IMR-90 (cell line): ENCODE results near the gene ZNF580. TPM values are rescaled to one million over a fixed set of nuclear protein-coding genes. Genes with fewer than 3 reads are reported as not detected.

Experiments used
- ATAC-seq: fragments of 200-7000 bp; cut with Tn5 transposase; 2 replicates; pipeline ENCODE4 v1.9.1; 2020; ENCODE audit warnings: low read depth, mild to moderate bottlenecking, moderate library complexity
- BruUV-seq: library from RNA; stranded (reverse); fragments of 400-500 nt; replicated peaks from 2 replicates; lab custom pipeline; 2021; lab: Mats Ljungman, UMichigan
- CTCF ChIA-PET: fragments of 300-600 bp; formaldehyde crosslinking; extraction: SDS; loops from one replicate; lab custom pipeline; 2021; ENCODE audit warnings: antibody characterized with exemption; lab: Yijun Ruan, JAX
- POLR2A ChIA-PET: fragments of 300-600 bp; sonication (Branson Sonifier 250); formaldehyde crosslinking; loops from one replicate; lab custom pipeline; 2022; ENCODE audit warnings: antibody characterized with exemption; ENCODE audit not compliant: unreplicated experiment; lab: Charles Lee
- DNase-seq: peaks from one replicate; pipeline ENCODE4 v3.0.0; 2013
- H2AFZ ChIP-seq: replicated peaks from 2 replicates; pipeline ENCODE3; 2013; ENCODE audit warnings: low read length, mild to moderate bottlenecking; ENCODE audit not compliant: poor library complexity
- H2AK5ac ChIP-seq: 2 replicates; pipeline ENCODE4 v1.6.1; 2013; ENCODE audit warnings: low read depth, low read length, inconsistent platforms
- H2AK9ac ChIP-seq: replicated peaks from 2 replicates; pipeline ENCODE3; 2013; ENCODE audit warnings: mild to moderate bottlenecking, low read depth, low read length, moderate library complexity; ENCODE audit not compliant: poor library complexity
- H2BK120ac ChIP-seq: 2 replicates; pipeline ENCODE4 v1.6.1; 2013; ENCODE audit warnings: low read depth, low read length, inconsistent platforms
- H2BK15ac ChIP-seq: 3 replicates; pipeline ENCODE4 v1.6.1; 2013; ENCODE audit warnings: low read depth, low read length, inconsistent platforms
- H2BK20ac ChIP-seq: 2 replicates; pipeline ENCODE4 v1.6.1; 2013; ENCODE audit warnings: low read depth, mild to moderate bottlenecking, inconsistent platforms, low read length, moderate library complexity
- H2BK5ac ChIP-seq: 2 replicates; pipeline ENCODE4 v1.6.1; 2013; ENCODE audit warnings: mild to moderate bottlenecking, low read depth, low read length, inconsistent platforms; ENCODE audit not compliant: poor library complexity, severe bottlenecking
- H3K14ac ChIP-seq: replicated peaks from 2 replicates; pipeline ENCODE4 v1.6.1; 2013; ENCODE audit warnings: low read depth, low read length, inconsistent platforms
- H3K18ac ChIP-seq: 2 replicates; pipeline ENCODE4 v1.6.1; 2013; ENCODE audit warnings: low read depth, low read length, control low read depth
- H3K23ac ChIP-seq: 2 replicates; pipeline ENCODE4 v1.6.1; 2013; ENCODE audit warnings: low read depth, low read length, inconsistent platforms
- H3K27ac ChIP-seq: 2 replicates; pipeline ENCODE4 v1.5.1; 2013; ENCODE audit warnings: mild to moderate bottlenecking, control low read depth, low read length; ENCODE audit not compliant: insufficient read depth
- H3K27me3 ChIP-seq: 2 replicates; pipeline ENCODE4 v1.6.1; 2013; ENCODE audit warnings: low read length; ENCODE audit not compliant: control insufficient read depth, insufficient read depth
- H3K36me3 ChIP-seq: 2 replicates; pipeline ENCODE4 v1.6.1; 2013; ENCODE audit warnings: low read length, mixed read lengths; ENCODE audit not compliant: control insufficient read depth, insufficient read depth
- H3K4ac ChIP-seq: 2 replicates; pipeline ENCODE4 v1.6.1; 2013; ENCODE audit warnings: low read depth, low read length, inconsistent platforms
- H3K4me1 ChIP-seq: 2 replicates; pipeline ENCODE4 v1.6.1; 2013; ENCODE audit warnings: low read length, mixed read lengths; ENCODE audit not compliant: control insufficient read depth, insufficient read depth
- H3K4me2 ChIP-seq: 2 replicates; pipeline ENCODE4 v1.6.1; 2013; ENCODE audit warnings: low read depth, mild to moderate bottlenecking, control low read depth, low read length, moderate library complexity
- H3K4me3 ChIP-seq: 2 replicates; pipeline ENCODE4 v1.5.1; 2013; ENCODE audit warnings: low read depth, mild to moderate bottlenecking, control low read depth, low read length, moderate library complexity; ENCODE audit not compliant: insufficient read depth
- H3K56ac ChIP-seq: 2 replicates; pipeline ENCODE4 v1.6.1; 2013; ENCODE audit warnings: low read length, inconsistent platforms; ENCODE audit not compliant: insufficient read depth; ENCODE audit errors: extremely low read depth
- H3K79me1 ChIP-seq, 2 experiments: 2 replicates each; pipeline ENCODE4 v1.6.1; 2013; ENCODE audit warnings: low read length in 2 of 2, inconsistent platforms in 1 of 2, low read depth in 1 of 2
- H3K9ac ChIP-seq: 2 replicates; pipeline ENCODE4 v1.6.1; 2013; ENCODE audit warnings: low read depth, low read length, control low read depth
- H3K9me1 ChIP-seq: 2 replicates; pipeline ENCODE4 v1.6.1; 2013; ENCODE audit warnings: low read length, inconsistent platforms; ENCODE audit not compliant: insufficient read depth
- H3K9me3 ChIP-seq: 2 replicates; pipeline ENCODE4 v1.6.1; 2013; ENCODE audit warnings: low read length; ENCODE audit not compliant: control insufficient read depth, insufficient read depth
- H4K20me1 ChIP-seq: 2 replicates; pipeline ENCODE4 v1.6.1; 2013; ENCODE audit warnings: low read length, inconsistent platforms; ENCODE audit not compliant: insufficient read depth
- H4K5ac ChIP-seq: 2 replicates; pipeline ENCODE4 v1.6.1; 2013; ENCODE audit warnings: mild to moderate bottlenecking, low read depth, low read length, control low read depth
- H4K8ac ChIP-seq, 2 experiments: 2 replicates each; pipeline ENCODE4 v1.6.1; 2013; ENCODE audit warnings: low read depth in 2 of 2, low read length in 2 of 2, control low read depth in 1 of 2, inconsistent platforms in 1 of 2
- H4K91ac ChIP-seq: 2 replicates; pipeline ENCODE4 v1.6.1; 2013; ENCODE audit warnings: low read depth, low read length, inconsistent platforms; ENCODE audit not compliant: insufficient read depth
- BHLHE40 ChIP-seq: fragments of 150-350 bp; IDR thresholded peaks from 2 replicates; pipeline ENCODE4 v1.6.1; 2016; ENCODE audit warnings: mild to moderate bottlenecking, low read depth, low read length
- CEBPB ChIP-seq: IDR thresholded peaks from 2 replicates; pipeline ENCODE4 v1.6.1; 2012; ENCODE audit warnings: low read depth, low read length, improper control_type of control experiment
- CHD1 ChIP-seq: IDR thresholded peaks from 2 replicates; pipeline ENCODE4 v1.6.1; 2012; ENCODE audit warnings: low read depth, low read length, improper control_type of control experiment
- FOS ChIP-seq: fragments of 150-350 bp; IDR thresholded peaks from 2 replicates; pipeline ENCODE4 v1.6.1; 2016; ENCODE audit warnings: low read depth, low read length
- MAFK ChIP-seq: IDR thresholded peaks from 2 replicates; pipeline ENCODE4 v1.6.1; 2012; ENCODE audit warnings: low read depth, low read length, improper control_type of control experiment
- MAZ ChIP-seq: IDR thresholded peaks from 2 replicates; pipeline ENCODE4 v1.6.1; 2012; ENCODE audit warnings: low read depth, mild to moderate bottlenecking, low read length, improper control_type of control experiment, moderate library complexity, borderline replicate concordance
- MXI1 ChIP-seq: IDR thresholded peaks from 2 replicates; pipeline ENCODE4 v1.6.1; 2012; ENCODE audit warnings: low read depth, mild to moderate bottlenecking, low read length, moderate library complexity, borderline replicate concordance
- NFE2L2 ChIP-seq: fragments of 150-350 bp; IDR thresholded peaks from 2 replicates; pipeline ENCODE4 v1.6.1; 2016; ENCODE audit warnings: low read depth, mild to moderate bottlenecking, low read length
- POLR2A ChIP-seq: IDR thresholded peaks from 2 replicates; pipeline ENCODE4 v1.6.1; 2012; ENCODE audit warnings: mild to moderate bottlenecking, low read depth, low read length
- RAD21 ChIP-seq: IDR thresholded peaks from 2 replicates; pipeline ENCODE4 v1.6.1; 2012; ENCODE audit warnings: low read length, improper control_type of control experiment
- RCOR1 ChIP-seq: IDR thresholded peaks from 2 replicates; pipeline ENCODE4 v1.6.1; 2012; ENCODE audit warnings: mild to moderate bottlenecking, low read length, improper control_type of control experiment; ENCODE audit not compliant: insufficient replicate concordance
- RFX5 ChIP-seq: IDR thresholded peaks from 2 replicates; pipeline ENCODE4 v1.8.0; 2012; ENCODE audit warnings: low read depth, mild to moderate bottlenecking, low read length, moderate library complexity
- SMC3 ChIP-seq: fragments of 150-350 bp; IDR thresholded peaks from 2 replicates; pipeline ENCODE4 v1.6.1; 2016; ENCODE audit warnings: low read depth, mild to moderate bottlenecking, antibody characterized with exemption, low read length, moderate library complexity
- WGBS, 2 experiments: methylation state at CpG; one replicate each; pipeline versions ENCODE4 v1.1.5 to v1.1.7; 2013; ENCODE audit warnings: missing lambda C conversion rate in 2 of 2; ENCODE audit not compliant: insufficient read length in 1 of 2; ENCODE audit errors: extremely low coverage in 2 of 2; 5-methylcytosine and 5-hydroxymethylcytosine counted together
- dilution Hi-C: fragments of 300-500 bp; cut with HindIII; formaldehyde crosslinking; loops from one replicate; pipeline ENCODE4 v1.14.3; 2018; ENCODE audit warnings: low sequenced_read_pairs; ENCODE audit not compliant: unreplicated experiment
- in situ Hi-C: fragments of 300-500 bp; cut with MboI; formaldehyde crosslinking; loops from 3 replicates; pipeline ENCODE4 v1.14.3; 2019; ENCODE audit warnings: low sequenced_read_pairs, inconsistent platforms, mixed read lengths
- intact Hi-C: fragments of 100-400 bp; cut with micrococcal nuclease; formaldehyde crosslinking; loops from 2 replicates; pipeline ENCODE4 v1.10.0; 2022
- polyA plus RNA-seq, 3 experiments: library from polyadenylated mRNA; depleted of rRNA; stranded (reverse); fragments of >200 nt; gene quantifications; 2 replicates each; pipeline ENCODE4 v1.2.3, GENCODE V29; 2012; ENCODE audit warnings: low replicate concordance in 1 of 3
- total RNA-seq: library from RNA; depleted of rRNA; stranded (reverse); fragments of >200 nt; gene quantifications from 2 replicates; pipeline ENCODE4 v1.2.3, GENCODE V29; 2012
- TF ChIP-seq, protein P1 (sequence below): fragments of 150-350 bp; IDR thresholded peaks from 2 replicates; pipeline ENCODE4 v1.6.1; 2016; ENCODE audit warnings: low read depth, mild to moderate bottlenecking, low read length, moderate library complexity, borderline replicate concordance
- TF ChIP-seq, protein P2 (sequence below): fragments of 150-350 bp; IDR thresholded peaks from 2 replicates; pipeline ENCODE4 v1.6.1; 2017; ENCODE audit warnings: mild to moderate bottlenecking, antibody characterized with exemption, low read length, low read depth
- TF ChIP-seq, protein P3 (sequence below): conservative IDR thresholded peaks from 2 replicates; pipeline ENCODE4 v1.5.1; 2012; ENCODE audit warnings: mild to moderate bottlenecking, low read depth, low read length, improper control_type of control experiment

The ZNF580 gene
- total and polyA plus RNA-seq, 2 of the 4 experiments (the other 2 are of a cell fraction): 1.4 to 36.9 TPM

DNA sequence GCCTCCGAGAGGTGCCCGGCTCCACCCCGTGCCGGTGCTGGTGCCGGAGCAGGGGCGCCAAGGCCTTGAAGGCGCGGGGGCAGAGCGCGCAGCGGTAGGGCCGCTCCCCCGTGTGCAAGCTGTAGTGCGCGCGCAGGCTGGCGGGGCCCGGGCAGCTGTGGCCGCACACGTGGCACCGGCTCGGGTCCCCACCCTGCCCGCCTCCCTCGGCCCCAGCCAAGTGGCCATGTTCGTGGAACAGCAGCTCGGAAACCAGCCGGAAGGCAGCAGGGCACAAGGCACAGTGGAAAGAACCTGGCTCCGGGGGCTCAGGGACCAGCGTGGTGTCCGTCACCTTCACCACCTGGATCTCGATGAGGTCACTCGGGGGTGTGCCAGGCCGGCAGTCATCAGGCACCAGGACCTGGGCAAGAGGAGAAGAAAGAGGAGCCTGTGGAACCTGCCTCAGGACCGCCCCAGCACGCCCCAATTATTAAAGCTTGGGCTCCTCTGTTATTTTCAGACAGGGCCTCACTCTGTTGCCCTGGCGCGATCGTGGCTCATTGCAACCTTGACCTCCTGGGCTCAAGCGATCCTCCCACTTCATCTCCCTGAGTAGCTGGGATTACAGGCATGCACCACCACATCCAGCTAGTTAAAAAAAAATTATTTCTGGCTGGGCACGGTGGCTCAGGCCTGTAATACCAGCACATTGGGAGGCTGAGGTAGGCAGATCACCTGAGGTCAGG is 18.4 kb upstream of the ZNF580 start:
- H3K9ac ChIP-seq: no peak overlapping the region
- H3K36me3 ChIP-seq: peaks cover 16% of the 10 kb centered on the region
- TF ChIP-seq, protein P1, sequence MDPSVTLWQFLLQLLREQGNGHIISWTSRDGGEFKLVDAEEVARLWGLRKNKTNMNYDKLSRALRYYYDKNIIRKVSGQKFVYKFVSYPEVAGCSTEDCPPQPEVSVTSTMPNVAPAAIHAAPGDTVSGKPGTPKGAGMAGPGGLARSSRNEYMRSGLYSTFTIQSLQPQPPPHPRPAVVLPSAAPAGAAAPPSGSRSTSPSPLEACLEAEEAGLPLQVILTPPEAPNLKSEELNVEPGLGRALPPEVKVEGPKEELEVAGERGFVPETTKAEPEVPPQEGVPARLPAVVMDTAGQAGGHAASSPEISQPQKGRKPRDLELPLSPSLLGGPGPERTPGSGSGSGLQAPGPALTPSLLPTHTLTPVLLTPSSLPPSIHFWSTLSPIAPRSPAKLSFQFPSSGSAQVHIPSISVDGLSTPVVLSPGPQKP: no peak
- TF ChIP-seq SMC3 (no peak), CHD1 (no peak), RCOR1 (no peak), BHLHE40 (no peak), CEBPB (no peak), NFE2L2 (no peak), MAZ (no peak), POLR2A (no peak), RAD21 (no peak), RFX5 (no peak), MAFK (no peak), FOS (no peak), MXI1 (no peak)
- TF ChIP-seq, protein P2, sequence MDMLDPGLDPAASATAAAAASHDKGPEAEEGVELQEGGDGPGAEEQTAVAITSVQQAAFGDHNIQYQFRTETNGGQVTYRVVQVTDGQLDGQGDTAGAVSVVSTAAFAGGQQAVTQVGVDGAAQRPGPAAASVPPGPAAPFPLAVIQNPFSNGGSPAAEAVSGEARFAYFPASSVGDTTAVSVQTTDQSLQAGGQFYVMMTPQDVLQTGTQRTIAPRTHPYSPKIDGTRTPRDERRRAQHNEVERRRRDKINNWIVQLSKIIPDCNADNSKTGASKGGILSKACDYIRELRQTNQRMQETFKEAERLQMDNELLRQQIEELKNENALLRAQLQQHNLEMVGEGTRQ: no peak
- TF ChIP-seq, protein P3, sequence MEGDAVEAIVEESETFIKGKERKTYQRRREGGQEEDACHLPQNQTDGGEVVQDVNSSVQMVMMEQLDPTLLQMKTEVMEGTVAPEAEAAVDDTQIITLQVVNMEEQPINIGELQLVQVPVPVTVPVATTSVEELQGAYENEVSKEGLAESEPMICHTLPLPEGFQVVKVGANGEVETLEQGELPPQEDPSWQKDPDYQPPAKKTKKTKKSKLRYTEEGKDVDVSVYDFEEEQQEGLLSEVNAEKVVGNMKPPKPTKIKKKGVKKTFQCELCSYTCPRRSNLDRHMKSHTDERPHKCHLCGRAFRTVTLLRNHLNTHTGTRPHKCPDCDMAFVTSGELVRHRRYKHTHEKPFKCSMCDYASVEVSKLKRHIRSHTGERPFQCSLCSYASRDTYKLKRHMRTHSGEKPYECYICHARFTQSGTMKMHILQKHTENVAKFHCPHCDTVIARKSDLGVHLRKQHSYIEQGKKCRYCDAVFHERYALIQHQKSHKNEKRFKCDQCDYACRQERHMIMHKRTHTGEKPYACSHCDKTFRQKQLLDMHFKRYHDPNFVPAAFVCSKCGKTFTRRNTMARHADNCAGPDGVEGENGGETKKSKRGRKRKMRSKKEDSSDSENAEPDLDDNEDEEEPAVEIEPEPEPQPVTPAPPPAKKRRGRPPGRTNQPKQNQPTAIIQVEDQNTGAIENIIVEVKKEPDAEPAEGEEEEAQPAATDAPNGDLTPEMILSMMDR: no peak
- no peak overlapping the region for H2BK20ac ChIP-seq
- no peak overlapping the region for H3K4me2 ChIP-seq
- no peak overlapping the region for H3K56ac ChIP-seq
- no peak overlapping the region for H3K4me3 ChIP-seq
- no peak overlapping the region for H2BK5ac ChIP-seq
- H2AK9ac ChIP-seq: no peak overlapping the region
- no TSS peak for BruUV-seq
- ChIA-PET CTCF (no interaction called here), POLR2A (no interaction called here)
- ATAC-seq (no peak), DNase-seq (no peak)
- dilution Hi-C loops: no loop called here
- H3K4me1 ChIP-seq: peaks cover 13% of the 10 kb centered on the region
- H3K18ac ChIP-seq: no peak overlapping the region
- in situ Hi-C loops: no loop called here
- 97% methylated on average over 20 of the region's 40 CpGs; no CpG with 5 or more reads in 1 of the 2 experiments for WGBS, 2 experiments
- H4K5ac ChIP-seq: no peak overlapping the region
- H3K9me3 ChIP-seq: no peaks in the 10 kb centered on the region
- no peak overlapping the region for H2BK15ac ChIP-seq
- H3K9me1 ChIP-seq: peaks cover 15% of the 10 kb centered on the region; the same call in 1 of the 2 replicates
- no peak overlapping the region for H2AK5ac ChIP-seq
- H2BK120ac ChIP-seq: no peak overlapping the region
- H2AFZ ChIP-seq: no peak overlapping the region
- H4K20me1 ChIP-seq: peaks cover 11% of the 10 kb centered on the region; the same call in 1 of the 2 replicates
- intact Hi-C loops: no loop called here
- no peak overlapping the region for H4K91ac ChIP-seq
- no peak overlapping the region for H3K14ac ChIP-seq
- no peaks in the 10 kb centered on the region for H3K27me3 ChIP-seq
- no peak overlapping the region for H3K27ac ChIP-seq
- H4K8ac ChIP-seq: no peak overlapping the region
- H3K79me1 ChIP-seq: peaks cover 13 to 45% of the 10 kb centered on the region in 2 experiments
- H3K4ac ChIP-seq: no peak overlapping the region
- H3K23ac ChIP-seq: no peak overlapping the region
